NCI-H446 (cell line): ENCODE results near the gene TRPC4AP.
A peak's percentile ranks its signal among the peaks of the same experiment; 100 is the strongest.

Experiments
- DNase-seq, 2 experiments: peaks; one replicate each; lab custom pipeline; 2025; lab: John Stamatoyannopoulos, UW

The TRPC4AP gene

GRCh38 chr20:34986311-34987287 lies 106.0 kb downstream of the TRPC4AP start:
- DNase-seq = no peak

- no peak for DNase-seq
Measured at GRCh38 chr20:34985461-34986310, 106.9 kb downstream of the TRPC4AP start.

GRCh38 chr20:34984756-34985261 lies 107.8 kb downstream of the TRPC4AP start:
- no peak for DNase-seq

- no peak for DNase-seq
Measured at GRCh38 chr20:34983995-34984735, 108.4 kb downstream of the TRPC4AP start.

- no peak for DNase-seq
Measured at GRCh38 chr20:34983089-34983820, 109.4 kb downstream of the TRPC4AP start.

GRCh38 chr20:34982270-34983088 lies 110.1 kb downstream of the TRPC4AP start:
- no peak for DNase-seq

GRCh38 chr20:34980543-34981233 lies 111.9 kb downstream of the TRPC4AP start:
- peak in 1 of 2 experiments; percentile 63 for DNase-seq

- no peak for DNase-seq
Measured at GRCh38 chr20:34979366-34980153, 113.0 kb downstream of the TRPC4AP start.

- DNase-seq = no peak
Measured at GRCh38 chr20:34978092-34978744, 114.4 kb downstream of the TRPC4AP start.

GRCh38 chr20:34977365-34978091 lies 115.1 kb downstream of the TRPC4AP start:
- no peak for DNase-seq

GRCh38 chr20:34976286-34976685 lies 116.3 kb downstream of the TRPC4AP start:
- no peak for DNase-seq

- DNase-seq = no peak
Measured at GRCh38 chr20:34974246-34974645, 118.4 kb downstream of the TRPC4AP start.

- no peak for DNase-seq
Measured at GRCh38 chr20:34971561-34972235, 120.9 kb downstream of the TRPC4AP start.

GRCh38 chr20:34970846-34971560 lies 121.6 kb downstream of the TRPC4AP start:
- no peak for DNase-seq

- DNase-seq = no peak
Measured at GRCh38 chr20:34970193-34970840, 122.3 kb downstream of the TRPC4AP start.
